SKM-1 treated with dmso at 0.1 percent for 144 hours (cell line): Measurements from ENCODE around the gene COPA.

Source experiments
- DNase-seq: peaks from one replicate; lab custom pipeline; 2025; ENCODE audit not compliant: unreplicated experiment; lab: John Stamatoyannopoulos, UW

The COPA gene

DNA sequence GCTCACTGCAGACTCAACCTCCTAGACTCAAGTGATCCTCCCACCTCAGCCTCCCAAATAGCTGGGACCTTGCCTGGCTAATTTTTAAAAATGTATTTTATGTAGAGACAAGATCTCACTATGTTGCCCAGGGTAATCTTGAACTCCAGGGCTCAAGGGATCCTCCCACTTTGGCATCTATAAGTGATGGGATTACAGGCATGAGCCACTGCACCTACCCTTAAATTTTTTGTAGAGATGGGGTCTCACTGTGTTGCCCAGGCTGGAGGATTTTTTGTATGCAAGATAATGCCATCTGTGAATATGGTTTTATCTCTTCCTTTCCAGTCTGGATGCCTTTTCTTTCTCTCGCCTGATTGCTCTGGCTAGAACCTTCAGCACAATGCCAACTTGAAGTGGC, 72.0 kb downstream of the COPA start:
- DNase-seq, result no peak

GRCh38 chr1:160267284-160267991, 75.6 kb downstream of the COPA start:
- no peak for DNase-seq

DNA sequence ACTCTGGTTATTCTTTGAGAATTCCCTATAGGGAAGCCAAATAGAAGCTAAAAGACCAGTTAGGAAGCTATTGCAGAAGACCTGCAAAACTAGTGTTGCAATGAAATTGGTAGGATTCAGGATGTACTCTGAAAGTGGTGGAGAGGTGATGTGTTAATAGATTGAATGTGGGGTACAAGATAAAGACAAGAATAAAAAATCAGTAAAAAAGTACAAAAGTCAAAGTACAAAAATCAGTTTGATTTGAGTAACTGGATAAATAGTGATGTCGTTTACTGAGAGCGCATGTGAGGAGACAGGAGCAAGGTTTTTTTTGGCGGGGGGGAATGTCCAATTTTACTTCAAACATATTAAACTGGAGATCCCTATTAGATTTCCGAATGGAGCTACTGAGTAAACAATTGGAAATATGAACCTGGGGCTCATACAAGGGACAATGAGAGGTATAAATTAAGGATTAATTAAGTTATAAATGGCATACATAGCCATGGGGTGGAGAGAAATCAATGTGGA, 78.2 kb downstream of the COPA start:
- no peak for DNase-seq

- DNase-seq, result peak; percentile 99
Observed at GRCh38 chr1:160261893-160262794, 80.9 kb downstream of the COPA start, which contains the start of gene DCAF8. DCAF8 (minus strand) TSS chr1:160262549; CDS start chr1:160244008, 18,541 bp downstream.

DNA sequence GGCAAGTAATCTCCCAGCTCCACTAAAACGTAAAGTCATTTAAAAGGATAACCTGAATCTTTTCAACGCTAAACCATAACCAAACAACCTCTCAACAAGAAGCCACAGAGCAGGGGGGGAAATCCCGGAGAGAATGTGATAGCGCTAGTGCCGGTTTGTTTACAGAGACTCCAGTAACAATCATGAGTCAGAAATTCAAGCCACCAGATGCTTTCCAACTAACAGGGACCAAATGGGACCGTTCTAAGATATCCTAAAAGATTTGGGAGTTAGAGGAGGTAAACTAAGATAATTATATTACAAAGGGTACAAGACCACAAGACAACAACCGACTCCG, 81.5 kb downstream of the COPA start:
- peak; percentile 48 for DNase-seq

- no peak for DNase-seq
Observed at GRCh38 chr1:160260406-160261382, 82.4 kb downstream of the COPA start.

DNA sequence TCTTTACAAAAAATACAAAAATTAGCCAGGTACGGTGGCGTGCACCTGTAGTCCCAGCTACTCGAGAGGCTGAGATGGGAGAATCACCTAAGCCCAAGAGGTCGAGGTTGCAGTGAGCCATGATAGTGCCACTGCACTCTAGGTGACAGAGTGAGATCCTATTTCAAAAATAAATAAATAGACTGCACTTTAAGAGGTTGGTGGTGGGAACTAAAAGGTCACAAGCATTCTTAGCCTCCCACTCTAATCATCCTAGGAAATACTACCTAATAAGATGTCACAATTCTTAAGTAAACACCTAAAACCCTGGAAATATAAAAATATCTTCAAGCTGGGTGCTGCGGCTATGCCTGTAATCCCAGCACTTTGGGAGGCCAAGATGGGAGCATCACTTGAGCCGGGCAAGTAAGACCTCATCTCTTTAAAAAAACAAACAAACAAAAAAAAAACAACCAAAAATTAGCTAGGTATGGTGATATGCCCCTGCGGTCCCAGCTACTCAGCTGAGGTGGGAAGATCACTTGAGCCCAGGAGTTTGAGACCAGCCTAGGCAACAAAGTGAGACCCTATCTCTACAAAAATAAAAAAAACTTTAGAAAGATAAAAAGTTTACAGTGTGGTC, 84.8 kb downstream of the COPA start:
- DNase-seq, result no peak

- no peak for DNase-seq
Observed at GRCh38 chr1:160257411-160258015, 85.5 kb downstream of the COPA start.

DNA sequence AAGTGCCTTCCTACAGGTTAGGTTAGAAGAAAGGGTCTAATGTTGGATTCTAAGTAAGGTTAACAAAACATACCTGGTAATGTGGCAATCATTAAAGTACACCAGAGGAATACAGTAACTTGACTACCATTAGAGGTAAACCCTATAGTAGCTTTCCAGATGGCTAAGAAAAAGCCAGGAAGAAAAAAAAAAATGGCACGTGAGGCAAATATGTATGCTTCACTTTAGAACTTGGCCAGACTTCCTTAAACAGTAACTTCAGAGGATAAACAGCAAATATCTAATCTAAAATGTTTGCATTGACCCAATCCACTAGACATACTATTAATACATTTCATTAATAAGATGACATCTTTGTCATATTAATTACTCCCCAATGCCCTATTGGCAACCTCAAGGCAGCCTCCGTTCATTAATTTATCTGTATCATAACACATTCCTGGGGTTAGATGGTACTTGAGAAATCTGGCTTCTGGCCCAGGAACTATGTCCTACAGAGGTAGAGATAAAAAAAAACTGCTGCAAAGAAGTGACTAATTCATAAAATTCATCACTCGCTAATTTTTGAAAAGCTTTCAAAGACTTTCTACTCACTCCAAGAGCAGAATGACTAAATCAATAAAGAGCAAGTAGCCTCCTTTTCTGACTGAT, 86.5 kb downstream of the COPA start:
- DNase-seq, result no peak

DNA sequence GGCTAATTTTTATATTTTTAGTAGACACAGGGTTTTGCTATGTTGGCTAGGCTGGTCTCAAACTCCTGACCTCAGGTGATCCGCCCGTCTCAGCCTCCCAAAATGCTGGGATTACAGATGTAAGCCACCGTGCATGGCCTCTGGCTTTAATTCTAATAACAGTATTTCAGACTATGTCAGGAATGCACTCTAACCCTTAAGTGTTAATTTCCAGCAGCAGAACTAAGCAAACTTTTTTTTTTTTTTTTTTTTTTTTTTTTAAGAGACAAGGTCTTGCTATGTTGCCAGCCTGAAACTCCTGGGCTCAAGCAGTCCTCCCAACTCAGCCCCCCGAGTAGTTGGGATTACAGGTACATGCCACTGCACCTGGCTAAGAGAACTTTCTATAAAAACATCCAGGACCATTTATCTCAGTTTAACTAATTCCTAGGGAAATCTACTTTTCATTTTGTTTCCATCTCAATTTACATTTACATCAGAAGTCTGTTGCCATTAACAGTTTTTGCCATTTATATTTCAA, 87.2 kb downstream of the COPA start:
- no peak for DNase-seq

DNA sequence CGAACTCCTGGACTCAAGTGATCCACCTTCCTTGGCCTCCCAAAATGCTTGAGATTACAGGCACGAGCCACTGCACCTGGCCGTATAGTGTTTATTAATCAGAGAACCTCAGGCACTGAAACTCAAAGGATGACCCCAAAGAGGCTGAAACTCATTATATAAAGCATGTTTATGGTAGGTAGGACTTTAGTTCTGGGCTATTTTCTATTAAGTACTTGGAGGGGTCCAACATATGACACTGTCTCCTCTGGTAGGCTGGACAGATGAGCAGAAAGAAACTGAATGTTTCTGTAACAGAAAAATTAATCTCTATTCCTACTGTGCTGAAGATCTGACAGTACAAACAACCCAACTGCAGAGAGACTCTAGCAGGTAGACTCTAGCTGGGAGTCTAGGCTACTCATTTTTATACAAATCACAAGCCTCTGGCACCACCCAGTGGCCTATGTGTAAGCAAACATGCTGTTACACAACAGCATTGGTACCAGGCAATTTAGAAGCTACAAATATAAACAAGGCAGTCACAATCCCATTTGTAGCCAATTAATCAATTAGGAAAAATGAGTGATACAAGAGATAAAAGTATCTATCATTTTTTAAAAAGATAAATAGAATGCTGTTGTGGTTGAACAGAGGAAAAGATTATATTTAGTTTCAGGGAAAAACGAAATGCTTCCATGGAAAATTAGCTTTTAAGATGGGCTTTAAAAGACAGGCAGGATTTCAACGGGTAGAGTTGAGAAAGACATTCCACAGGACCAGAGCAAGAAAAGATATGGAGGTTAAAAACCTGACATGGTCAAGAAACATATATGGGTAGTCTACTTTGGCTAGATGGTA, 91.1 kb downstream of the COPA start:
- DNase-seq, result peak; percentile 53

DNA sequence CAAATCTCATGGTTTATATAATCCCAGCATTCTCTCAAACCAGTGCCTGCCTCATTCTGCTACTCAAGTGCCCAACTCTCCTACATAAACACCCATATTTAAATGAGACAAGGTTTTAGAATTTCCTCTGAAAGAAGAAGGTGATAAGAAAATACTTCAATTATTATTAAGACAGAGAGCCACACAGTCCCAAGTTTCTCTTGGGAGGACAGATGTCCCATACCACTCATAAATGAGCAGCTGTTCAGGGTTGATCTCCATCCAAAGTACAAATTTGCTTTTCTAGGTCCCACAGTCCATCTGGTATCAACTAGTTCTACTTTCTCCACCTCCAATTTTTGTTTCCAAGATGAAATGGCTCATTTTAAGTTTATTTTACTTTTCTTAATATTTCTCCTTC, 92.0 kb downstream of the COPA start:
- DNase-seq, result no peak

DNA sequence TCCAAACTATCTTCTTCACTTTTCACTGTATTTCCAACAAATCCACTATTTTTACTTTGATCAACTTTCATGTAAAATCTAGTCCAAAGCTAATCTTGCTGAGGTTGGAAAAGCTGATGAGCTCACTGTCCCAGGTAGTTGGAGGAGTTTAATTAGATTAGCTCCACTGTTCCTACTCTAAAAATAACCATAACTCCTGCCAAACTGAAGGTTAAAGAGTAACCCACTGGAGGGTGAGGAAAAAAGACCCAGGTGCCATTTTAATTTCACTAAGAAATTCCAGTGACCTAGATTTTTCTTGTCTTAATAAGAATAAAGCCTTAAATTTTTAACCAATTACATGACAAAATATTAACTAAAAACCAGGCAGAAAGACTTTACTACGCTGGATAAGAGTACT, 96.0 kb downstream of the COPA start:
- no peak for DNase-seq

- no peak for DNase-seq
Observed at GRCh38 chr1:160245434-160245833, 97.6 kb downstream of the COPA start.

- no peak for DNase-seq
Observed at GRCh38 chr1:160244209-160244608, 98.8 kb downstream of the COPA start.

DNA sequence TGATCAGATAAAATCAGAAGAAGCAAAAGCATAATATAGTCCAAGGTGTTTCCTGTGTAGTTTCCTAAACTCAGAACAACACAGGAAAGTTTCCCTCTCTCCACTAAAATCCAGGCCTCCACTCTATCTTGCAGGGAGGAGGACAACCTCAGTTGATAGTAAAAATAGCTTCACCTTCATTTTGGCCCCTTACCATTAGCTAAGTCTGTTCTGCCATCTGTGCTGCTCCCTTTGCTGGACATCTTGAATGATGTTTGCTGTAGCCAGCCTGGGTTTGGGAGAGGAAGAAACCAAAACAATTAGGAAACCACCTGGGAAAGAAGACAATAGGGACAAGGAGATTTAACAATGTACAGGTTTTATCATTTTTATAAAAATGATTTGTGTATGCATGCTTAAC, 99.3 kb downstream of the COPA start:
- DNase-seq, result no peak

DNA sequence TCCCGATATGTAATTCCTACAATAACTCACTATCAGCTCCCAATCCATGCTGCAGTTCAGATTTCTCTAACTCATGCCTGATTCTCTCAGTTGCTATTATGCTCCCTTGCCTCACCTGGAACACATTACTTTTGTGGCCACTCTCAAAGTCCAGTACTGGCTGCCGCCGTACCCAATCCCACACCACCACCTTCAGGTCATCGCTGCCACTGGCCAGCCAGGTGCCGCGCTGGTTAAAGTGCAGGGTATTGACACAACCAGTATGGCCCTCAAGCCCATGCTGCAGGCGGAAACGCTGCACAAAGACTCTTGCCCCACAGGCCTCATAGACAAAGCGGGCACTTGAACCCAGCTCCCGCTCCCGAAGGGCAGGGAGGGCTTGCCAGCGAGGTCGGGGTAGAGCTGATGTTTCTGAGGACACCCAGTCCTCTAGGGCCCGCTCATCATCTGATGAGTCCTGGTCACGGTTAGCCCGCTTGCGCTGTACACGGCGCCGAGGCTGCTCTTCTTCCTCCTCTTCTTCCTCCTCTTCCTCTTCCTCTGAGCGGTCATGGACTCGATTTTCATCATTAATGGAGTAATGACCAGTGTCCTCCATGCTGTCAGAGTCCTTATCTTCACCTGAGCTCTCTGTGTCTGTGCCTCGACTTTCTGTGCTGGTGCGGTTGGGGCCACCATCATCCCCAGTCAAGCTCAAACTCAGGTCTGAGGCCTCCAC, 103.3 kb downstream of the COPA start:
- DNase-seq, result no peak
